DND-41 (cell line): ENCODE data around the gene DSCAML1.

Experiments
- CTCF ChIP-seq: IDR thresholded peaks from 2 replicates; pipeline ENCODE4 v1.5.1; 2012; ENCODE audit warnings: borderline replicate concordance, low read length, moderate library complexity, mild to moderate bottlenecking; ENCODE audit not compliant: poor library complexity, severe bottlenecking; ENCODE audit errors: extremely low read depth
- EZH2 ChIP-seq: IDR thresholded peaks from 3 replicates; pipeline ENCODE4 v1.6.1; 2012; ENCODE audit warnings: borderline replicate concordance, low read depth, mild to moderate bottlenecking, moderate library complexity, low read length, inconsistent platforms; ENCODE audit not compliant: severe bottlenecking

GRCh38 chr11:117612177-117612576, 184.8 kb downstream of the DSCAML1 start:
- TF ChIP-seq CTCF (no peak), EZH2 (no peak)
